ENCODE measurements around the gene DTNB.

DNA sequence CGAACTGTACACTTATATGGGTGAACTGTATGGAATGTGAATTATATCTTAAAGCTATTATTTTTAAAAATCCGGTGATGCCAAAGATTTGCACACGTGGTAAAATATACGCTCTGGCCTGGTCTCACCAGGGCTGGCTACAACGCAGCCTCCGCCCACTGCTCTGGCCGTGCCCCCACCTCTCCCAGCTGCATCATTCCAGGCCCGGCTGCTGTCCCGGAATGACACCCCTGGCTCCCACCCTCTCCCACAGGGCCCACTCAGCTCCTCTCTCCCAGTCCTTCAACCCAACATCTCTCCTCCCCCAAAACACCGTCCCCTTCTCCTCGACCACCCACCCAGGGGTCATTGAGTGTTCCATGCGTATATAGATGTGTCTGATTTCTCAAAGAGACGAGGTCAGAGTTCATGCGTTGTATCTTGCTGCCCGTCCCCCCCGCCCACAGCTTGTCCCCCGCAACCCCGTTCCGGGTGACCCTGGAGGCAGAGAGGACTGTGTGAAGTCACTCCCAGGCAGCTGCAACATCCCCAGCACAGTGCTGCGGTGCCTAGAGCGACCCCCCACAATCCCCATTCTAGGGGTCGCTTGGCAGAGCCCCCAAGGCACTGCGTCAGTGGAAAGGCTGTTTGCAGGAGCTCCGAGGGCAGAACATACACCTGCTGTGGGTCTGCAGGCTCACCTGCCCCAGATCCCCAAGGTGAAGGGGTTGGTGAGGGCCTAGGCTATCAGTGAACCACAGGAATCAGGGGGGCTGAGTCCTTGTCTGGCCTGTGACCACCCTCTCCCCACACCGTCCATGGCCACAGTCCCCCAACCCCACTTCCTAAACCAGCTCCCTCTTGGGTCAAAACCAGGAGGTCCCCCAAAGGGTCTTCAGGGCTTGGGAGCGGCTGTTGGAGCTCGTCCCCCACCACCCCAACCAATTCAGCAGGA is 345.0 kb downstream of the DTNB start:
- TF ChIP-seq, protein P1, sequence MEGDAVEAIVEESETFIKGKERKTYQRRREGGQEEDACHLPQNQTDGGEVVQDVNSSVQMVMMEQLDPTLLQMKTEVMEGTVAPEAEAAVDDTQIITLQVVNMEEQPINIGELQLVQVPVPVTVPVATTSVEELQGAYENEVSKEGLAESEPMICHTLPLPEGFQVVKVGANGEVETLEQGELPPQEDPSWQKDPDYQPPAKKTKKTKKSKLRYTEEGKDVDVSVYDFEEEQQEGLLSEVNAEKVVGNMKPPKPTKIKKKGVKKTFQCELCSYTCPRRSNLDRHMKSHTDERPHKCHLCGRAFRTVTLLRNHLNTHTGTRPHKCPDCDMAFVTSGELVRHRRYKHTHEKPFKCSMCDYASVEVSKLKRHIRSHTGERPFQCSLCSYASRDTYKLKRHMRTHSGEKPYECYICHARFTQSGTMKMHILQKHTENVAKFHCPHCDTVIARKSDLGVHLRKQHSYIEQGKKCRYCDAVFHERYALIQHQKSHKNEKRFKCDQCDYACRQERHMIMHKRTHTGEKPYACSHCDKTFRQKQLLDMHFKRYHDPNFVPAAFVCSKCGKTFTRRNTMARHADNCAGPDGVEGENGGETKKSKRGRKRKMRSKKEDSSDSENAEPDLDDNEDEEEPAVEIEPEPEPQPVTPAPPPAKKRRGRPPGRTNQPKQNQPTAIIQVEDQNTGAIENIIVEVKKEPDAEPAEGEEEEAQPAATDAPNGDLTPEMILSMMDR (IDR thresholded peaks at IDR 0.05), result no peak
- TF ChIP-seq POLR2A (IDR thresholded peaks at IDR 0.05), result no peak
